ENCODE results near the gene HOXC6.

DNA sequence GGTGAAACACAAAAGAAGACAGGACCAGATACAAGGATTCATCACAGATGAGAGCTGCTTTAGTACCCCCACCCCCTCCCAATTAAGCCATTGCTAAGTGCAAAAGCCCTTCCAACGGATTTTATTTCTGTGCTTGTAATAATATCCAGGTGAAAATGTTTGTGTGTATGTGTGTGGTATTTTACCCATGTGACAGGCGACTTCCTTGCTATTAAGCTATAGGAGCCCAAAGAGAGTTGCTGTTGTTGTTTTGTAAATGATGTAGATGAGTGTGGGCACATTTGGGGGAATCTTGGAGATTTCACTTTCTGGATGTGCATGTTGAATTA, 22.2 kb downstream of the HOXC6 start:
- TF ChIP-seq, protein P1, sequence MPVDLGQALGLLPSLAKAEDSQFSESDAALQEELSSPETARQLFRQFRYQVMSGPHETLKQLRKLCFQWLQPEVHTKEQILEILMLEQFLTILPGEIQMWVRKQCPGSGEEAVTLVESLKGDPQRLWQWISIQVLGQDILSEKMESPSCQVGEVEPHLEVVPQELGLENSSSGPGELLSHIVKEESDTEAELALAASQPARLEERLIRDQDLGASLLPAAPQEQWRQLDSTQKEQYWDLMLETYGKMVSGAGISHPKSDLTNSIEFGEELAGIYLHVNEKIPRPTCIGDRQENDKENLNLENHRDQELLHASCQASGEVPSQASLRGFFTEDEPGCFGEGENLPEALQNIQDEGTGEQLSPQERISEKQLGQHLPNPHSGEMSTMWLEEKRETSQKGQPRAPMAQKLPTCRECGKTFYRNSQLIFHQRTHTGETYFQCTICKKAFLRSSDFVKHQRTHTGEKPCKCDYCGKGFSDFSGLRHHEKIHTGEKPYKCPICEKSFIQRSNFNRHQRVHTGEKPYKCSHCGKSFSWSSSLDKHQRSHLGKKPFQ (tag by site-specific recombination; IDR thresholded peaks at IDR 0.05) = no peak
- TF ChIP-seq ZNF138 (tag by site-specific recombination; IDR thresholded peaks at IDR 0.05; ENCODE audit: borderline replicate concordance) = no peak
- no peak for TF ChIP-seq ZNF114 (tag by site-specific recombination; IDR thresholded peaks at IDR 0.05)
- TF ChIP-seq, protein P2, sequence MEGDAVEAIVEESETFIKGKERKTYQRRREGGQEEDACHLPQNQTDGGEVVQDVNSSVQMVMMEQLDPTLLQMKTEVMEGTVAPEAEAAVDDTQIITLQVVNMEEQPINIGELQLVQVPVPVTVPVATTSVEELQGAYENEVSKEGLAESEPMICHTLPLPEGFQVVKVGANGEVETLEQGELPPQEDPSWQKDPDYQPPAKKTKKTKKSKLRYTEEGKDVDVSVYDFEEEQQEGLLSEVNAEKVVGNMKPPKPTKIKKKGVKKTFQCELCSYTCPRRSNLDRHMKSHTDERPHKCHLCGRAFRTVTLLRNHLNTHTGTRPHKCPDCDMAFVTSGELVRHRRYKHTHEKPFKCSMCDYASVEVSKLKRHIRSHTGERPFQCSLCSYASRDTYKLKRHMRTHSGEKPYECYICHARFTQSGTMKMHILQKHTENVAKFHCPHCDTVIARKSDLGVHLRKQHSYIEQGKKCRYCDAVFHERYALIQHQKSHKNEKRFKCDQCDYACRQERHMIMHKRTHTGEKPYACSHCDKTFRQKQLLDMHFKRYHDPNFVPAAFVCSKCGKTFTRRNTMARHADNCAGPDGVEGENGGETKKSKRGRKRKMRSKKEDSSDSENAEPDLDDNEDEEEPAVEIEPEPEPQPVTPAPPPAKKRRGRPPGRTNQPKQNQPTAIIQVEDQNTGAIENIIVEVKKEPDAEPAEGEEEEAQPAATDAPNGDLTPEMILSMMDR (tag by site-specific recombination; IDR thresholded peaks at IDR 0.05) = no peak
